NOMO-1 treated with DMSO at 0.1 percent for 48 hours (cell line): Measurements from ENCODE around the gene ZDHHC24.
"Not testable (repeated sequence)": the region's sequence is repeated elsewhere in the genome, so short reads cannot be mapped to it uniquely, and the experiment has no call there.

Experiments used
- DNase-seq: peaks from one replicate; lab custom pipeline; 2025; ENCODE audit not compliant: unreplicated experiment; lab: John Stamatoyannopoulos, UW

The ZDHHC24 gene

DNA sequence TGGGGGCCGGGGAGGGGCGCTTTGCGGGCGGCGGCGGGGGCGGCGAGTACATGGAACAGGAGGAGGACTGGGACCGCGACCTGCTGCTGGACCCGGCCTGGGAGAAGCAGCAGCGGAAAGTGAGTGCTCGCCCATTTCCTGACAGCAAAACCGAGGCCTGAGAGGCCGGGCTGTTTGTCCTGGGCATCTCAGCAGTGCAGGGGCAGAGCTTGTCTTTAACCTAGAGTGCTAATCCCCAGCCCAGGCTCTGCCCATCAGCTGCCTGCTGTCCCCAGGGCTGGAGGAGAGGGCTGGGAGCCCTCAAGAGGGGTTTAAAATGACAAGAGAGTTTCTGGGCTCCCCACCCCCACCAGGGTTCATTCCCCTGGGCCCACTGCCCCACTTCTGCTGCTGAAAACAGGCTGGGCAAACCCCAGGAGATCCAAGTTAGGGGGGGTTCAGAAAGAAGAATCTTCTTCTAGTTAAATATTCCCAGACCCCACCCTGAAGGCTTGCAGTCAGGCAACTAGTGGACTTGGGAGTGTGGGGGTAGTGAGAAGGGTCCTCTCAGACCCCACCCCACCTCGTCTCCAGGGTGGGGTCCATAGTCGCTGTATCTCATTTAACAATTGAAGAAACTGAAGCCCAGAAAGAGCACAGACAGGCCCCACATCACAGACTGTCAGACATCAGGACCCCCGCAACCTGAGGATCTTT, 1.3 kb upstream of the ZDHHC24 start:
- DNase-seq = no peak

DNA sequence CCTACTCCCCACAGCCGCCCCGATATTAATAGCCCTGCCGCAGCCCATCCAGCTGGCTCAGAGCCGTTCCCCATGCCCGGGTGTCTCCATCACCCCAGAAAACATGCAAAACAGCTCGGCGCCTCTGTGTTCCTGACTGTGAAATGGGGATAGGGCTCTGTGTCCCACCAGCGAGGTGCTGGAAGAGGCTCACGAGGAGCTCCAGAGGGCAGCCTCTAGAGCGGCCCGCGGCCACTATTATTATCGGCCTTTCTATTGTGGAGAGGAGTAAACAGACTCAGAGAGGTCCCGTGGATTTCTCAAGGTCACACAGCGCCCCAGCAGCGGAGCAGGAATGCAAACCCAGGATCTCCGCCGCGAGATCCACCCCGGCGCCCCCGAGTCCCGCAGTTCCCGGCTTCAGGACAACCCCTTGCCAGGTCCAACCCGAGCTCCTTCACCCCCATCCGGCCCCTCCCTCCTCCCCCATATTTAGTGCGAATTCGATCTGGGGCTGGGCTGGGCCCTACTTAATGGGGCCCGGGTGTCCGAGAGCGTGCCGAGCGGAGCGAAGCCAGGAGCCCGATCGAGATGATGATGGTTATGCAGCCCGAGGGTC, 619 bp upstream of the ZDHHC24 start, which contains the start of gene ACTN3:
TSS of gene ACTN3 (plus strand) at position 536 of the 598 bp plus-strand sequence. CDS start at position 571, 35 bp downstream.
- no peak for DNase-seq

DNA sequence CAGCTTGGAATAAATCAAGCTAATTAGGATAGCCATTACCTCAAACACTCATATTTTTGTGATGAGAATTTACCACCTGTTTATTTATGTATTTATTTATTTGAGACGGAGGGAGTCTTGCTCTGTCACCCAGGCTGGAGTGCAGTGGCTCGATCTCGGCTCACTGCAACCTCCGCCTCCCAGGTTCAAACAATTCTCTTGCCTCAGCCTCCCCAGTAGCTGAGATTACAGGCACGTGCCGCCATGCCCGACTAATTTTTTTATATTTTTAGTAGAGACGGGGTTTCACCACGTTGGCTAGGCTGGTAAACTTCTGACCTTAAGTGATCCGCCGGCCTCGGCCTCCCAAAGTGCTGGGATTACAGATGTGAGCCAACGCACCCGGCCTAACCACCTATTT, 896 bp downstream of the ZDHHC24 start:
- not testable (repeated sequence) for DNase-seq

DNA sequence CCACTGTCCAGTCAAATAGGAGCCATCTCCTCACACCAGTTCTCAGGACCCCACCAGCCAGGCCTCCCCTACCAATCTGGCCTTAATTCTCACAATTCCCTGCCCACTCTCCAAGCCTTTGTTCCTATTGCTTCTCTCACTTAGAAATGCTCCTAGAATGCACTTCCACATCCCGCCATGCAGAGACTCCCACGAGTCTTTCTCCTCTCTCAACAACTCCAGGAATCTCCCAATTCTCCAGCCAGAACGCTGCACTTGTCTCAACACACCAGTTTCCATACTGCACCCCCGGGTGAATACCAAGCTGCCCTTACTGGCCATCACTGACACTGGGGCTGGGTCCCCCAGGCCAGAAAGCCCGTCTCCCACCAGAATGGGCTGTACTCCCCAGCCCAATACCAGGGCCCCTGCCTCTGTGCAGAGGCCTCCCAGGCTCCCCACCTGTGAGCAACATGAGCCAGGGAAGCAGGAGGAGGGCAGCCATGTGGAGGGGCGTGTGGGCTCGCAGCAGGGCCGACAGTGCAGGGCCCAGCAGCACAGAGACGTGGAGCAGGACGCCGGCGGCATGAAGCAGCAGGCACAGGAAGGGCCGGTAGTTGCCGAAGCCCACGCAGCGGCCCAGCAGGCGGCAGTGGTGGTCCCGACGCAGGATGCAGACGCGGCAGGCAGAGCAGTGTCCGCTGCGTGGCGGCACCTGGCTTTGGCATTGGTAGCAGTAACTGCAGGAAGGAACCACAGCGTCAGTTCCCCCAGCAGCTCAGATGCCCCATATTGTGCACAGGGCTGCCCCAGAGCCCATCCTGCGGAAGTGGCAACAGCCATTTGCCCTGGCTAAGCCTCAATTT, 2.4 kb downstream of the ZDHHC24 start:
- DNase-seq = no peak

DNA sequence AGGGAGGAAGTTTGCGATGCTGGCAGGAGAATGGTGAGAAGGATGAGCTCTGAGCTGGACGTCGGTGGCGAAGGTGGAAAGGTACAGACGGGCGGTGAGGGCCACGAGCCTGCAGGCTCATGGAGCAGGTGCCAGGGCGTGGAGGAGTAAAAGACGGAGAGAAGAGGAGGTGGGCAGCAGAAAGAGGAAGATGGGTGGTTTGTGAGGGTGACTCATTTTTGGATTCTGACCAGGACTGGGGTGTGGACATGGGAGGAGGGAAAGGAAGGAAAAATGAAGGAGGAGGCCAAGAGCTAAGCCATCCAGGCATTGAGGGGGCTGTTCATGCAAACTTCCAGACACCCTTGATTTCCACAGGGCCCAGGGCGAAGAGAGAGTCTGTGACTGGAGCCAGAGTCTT, 3.5 kb downstream of the ZDHHC24 start:
- DNase-seq = no peak

DNA sequence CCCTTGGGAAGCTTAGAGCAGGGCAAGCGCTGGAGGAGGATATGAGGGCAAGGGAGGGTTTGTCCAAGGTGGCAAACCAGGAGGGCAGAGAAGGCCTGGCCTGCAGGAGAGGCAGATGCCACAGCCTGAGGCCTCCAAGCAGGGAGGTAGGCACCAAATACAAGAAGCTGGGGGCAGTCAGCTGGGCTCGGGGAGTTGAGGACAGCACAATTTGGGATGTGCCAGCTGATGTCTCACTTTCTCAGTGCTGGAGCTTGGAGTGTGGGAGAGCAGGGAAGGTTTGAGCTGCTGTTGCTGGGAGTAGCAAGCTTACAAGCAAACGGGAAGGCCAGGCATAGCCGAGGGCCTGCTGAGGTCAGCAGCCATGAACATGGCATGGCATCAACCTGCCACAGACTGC, 4.0 kb downstream of the ZDHHC24 start:
- no peak for DNase-seq

DNA sequence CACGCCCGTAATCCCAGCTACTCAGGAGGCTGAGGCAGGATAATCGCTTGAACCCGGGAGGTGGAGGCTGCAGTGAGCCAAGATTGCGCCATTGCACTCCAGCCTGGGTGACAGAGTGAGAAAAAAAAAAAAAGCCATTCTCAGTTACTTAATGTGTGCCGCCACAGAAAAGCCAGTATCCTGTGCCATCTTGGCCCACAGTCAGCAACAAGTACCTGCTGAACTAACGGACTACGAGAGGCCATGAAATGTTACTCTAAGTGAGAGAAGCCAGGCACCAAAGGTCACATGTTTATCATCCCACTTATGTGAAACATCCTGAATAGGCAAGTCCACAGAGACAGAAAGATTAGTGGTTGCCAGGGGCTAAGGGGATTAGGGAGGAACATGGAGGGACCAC, 5.2 kb downstream of the ZDHHC24 start:
- DNase-seq = not testable (repeated sequence)

DNA sequence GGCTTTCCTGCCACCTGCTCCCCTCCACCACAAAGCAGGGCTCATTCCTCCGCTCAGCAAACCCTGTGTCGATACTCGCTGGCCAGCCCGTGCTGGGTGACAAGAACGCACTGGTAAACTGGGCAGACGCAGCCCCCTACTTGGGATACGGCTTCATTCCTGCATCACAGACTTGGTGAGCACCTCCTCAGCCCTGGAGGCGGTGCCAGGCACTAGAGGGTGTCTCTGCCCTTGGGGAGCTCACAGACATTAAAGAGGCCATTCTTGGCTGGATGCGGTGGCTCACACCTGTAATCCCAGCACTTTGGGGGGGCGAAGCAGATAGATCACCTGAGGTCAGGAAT, 6.0 kb downstream of the ZDHHC24 start:
- no peak for DNase-seq

DNA sequence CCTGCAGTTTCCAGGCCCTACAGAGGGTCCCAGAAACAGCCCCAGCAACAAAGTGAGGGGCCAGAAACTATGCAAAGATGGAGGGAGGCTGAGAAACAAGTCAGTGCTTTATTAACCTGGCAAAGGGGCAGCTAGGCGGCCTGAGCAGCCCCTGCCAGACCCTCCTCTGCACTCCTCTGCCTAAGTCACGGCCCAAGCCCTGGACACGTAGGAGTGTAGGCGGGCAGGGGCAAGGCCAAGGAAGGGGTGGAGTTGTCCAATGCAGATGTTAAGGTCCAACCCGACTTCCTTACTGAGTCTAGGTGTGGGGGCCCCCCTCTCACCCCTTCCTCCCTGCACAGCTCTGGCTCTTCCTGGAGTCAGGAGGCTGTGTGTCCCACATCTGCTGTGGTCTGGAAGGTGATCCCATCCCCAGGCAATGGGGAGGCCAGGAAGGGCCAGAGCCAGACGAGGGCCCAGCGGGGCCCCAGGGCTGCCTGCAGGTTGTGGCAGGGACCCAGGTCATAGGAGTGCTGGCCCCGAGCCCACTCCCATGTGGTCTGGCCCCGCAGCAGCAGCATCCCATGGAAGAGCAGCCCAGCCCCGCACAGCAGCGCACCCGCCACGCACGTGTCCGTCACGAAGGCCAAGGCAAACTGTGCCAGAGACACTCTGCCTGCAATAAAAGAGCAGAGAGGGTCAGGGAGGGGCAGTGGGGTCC, 6.5 kb downstream of the ZDHHC24 start:
- no peak for DNase-seq

DNA sequence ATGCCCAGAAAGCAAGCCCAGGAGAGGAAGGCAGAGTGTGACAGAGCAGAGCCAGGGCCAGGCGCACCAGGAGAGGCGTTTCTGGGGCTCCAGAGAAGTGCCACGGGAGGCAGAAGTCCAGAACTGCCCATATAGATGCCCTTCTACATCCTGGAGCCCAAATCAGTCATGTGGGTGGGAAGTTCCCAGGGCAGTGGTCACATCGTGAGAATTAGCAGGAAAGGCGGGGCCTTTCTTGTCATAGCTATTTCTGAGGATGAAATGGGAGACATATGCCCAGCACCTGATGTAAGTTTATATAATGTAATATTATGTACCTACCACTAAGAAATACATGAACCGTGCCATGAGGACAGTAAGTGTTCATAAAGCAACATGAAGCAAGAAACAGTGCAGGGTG, 13.1 kb downstream of the ZDHHC24 start:
- no peak for DNase-seq

DNA sequence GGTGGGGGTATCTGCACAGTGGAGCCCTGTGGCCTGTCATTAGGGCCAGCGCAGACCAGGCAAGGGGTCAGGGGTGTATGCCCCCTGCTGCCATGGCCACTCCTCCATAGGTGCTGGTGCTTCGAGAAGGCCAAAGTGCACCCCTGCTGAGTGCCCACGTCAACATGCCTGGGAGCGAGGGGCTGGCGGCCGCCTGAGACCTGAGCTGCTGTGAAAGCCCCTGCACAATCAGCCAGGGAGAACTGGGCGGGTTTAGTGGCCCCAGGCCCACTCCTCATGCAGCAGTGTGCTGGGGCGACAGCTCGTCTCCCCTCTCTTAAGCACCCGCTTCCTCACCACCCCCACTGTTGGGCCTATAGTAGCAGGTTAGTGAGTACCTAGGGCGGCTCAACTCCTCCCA, 14.0 kb downstream of the ZDHHC24 start:
- no peak for DNase-seq

DNA sequence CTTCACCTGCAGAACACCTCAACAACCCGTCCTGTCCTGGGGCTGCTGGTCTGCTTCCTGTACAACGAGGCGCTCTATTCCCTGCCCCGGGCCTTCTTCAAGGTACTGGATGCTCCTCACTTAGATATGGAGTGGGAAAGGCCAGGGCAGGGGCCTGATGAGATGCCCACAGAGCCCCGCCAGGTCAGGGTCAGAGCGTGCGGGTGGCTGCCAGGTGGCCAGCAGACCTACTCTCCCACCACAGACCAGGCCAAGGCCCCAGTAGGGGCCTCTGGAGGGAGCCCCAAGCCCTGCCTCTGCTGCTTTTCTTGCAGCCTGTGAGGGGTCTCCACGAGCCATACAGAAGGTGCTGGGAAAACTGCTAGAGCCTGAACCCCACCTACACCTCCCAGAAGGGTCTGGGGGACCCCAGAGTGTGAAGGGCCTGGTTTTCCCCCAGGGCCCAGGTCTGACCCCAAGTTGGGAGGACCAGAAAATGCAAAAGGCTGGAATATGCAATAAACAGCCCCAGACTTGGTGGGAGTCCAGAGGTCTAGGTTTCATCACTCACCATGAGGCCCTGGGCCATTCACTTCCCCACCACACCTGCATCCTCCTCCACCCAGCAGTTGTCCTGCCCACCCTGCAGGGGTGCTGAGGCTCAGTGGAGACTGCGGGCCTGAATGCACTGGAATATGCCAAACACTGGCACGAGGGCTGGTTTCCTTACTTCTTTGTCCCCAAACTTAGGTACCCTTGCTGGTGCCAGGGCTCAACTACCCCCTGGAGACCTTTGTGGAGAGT, 14.7 kb downstream of the ZDHHC24 start:
- DNase-seq = no peak

DNA sequence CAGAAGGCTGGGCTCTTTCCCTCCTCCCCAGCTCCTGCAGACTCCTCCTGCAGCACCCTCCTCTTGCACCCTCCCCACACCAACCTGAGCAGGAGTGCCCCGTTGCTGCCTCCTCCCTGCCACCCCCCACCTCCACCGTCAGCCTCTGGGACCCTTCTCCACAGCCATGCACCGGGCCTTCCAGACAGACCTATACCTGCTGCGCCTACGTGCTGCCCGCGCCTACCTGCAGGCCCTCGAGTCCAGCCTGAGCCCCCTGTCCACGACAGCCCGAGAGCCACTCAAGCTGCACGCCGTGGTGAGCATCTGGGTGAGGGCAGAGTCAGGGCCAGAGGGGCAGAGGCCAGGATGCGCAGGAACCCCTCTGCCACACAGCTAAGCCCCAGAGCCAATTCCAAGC, 16.2 kb downstream of the ZDHHC24 start:
- no peak for DNase-seq

DNA sequence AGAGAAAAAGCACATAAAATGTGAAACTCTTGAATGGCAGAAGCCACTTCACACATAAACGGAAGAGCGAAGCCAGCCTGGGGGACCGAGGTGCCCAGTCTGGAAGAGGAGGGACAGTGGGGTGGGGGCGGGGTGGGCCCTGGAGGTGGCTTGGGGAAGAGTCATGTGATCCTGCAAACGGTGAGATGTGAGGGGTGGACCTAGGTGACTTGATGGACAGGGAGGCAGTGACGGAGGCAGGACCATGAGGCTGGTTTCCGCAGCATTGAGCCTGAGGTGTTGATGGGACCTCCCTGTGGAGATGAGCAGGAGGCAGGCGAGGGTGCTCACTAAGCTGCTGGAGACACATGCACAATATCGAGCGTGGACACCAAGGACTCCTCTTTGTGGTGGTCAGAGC, 16.8 kb downstream of the ZDHHC24 start:
- DNase-seq = no peak

DNA sequence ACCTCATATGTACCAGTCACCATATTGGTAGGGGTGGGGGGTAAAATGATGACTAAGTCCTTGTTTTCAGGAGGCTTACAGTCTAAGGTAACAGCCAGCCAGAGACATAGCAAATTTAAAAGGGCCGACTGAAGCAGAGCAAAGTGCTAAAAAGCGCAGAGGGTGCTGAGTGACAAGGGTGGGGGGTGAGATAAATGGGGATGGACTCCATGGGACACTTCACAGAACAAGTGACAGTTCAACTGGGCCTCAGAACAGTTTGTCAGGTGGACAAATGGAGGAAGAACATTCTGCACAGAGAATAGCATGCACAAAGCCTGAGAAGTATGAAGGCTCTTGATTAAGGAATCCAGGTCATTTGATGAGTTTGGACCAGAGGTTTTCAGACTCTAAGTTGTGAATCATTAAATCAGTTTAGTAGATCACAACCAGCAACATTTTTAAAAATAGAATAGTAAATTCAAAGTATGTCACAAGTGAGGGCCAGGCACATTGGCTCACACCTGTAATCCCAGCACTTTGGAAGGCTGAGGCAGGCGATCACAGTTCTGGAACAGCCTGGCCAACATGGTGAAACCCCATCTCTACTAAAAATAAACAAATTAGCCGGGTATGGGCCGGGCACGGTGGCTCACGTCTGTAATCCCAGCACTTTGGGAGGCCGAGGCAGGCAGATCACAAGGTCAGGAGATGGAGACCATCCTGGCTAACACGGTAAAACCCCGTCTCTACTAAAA, 21.4 kb downstream of the ZDHHC24 start:
- DNase-seq = no peak

DNA sequence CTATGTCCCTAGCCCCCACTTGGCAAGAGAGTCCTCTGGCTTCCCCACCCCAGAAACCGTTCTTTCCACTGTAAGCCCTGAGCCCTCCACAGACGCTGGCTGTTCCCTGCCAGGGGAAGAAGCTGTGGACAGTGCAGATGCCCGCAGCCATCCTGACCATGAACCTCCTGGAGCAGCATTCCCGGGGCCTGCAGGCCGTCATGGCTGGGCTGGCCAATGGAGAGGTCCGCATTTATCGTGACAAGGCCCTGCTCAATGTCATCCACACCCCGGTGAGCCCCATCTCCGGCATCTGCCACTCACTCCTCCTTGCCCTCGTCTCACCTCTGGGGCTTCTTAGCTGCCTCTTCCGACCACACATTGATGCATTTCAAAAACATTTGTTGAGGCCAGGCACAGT, 22.2 kb downstream of the ZDHHC24 start:
- no peak for DNase-seq

DNA sequence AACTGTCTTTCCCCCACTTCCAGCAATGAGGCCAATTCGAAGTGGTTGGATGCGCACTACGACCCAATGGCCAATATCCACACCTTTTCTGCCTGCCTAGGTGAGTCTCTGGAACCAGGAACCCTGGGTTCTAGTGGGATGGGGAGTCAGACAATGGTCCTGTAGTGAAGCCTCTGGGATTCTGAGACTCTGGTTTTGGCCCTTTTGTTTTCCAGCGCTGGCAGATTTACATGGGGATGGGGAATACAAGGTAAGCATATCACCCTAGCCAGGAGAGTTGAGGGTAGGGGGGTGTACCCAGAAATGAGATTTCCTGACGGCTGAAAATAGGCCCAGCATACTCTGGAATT, 34.9 kb downstream of the ZDHHC24 start:
- DNase-seq = no peak

DNA sequence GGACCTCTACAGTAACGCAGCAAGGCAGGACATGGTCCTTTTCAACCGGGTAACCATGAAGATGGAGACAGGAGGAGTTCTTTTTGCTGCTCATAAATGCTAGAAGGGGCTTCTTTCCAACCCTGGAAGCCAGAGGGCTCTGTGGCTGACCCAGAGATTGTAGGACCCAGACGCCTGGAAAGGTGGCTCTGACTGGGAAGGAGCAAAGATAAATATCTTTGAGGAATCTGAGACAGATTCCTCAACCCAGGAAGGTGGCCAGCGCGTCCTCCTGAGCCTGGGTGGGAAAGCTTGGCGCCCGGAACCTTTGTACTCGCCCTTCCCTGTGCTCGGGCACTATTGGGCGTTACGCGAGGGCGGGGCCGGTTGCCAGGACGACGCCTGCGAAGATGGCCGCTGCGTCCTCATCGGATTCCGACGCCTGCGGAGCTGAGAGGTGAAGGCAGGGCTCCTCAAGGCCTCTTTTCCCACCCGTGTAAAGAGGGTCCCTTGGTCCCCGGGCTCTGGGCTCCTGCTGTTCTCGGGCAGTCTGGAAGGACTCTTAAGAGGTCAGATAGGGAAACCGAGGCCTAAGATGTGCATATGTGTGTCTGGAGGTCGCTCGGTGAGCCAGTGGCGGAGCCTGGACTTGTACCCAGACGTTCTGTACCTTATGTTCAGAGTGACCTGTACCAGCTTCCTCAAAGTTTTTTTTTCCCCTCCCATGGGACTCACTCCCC, 35.4 kb downstream of the ZDHHC24 start, which contains the start of gene BBS1:
TSS of gene BBS1 (plus strand) at position 365 of the 719 bp plus-strand sequence. CDS start at position 390, 25 bp downstream.
- DNase-seq = peak; percentile 40

DNA sequence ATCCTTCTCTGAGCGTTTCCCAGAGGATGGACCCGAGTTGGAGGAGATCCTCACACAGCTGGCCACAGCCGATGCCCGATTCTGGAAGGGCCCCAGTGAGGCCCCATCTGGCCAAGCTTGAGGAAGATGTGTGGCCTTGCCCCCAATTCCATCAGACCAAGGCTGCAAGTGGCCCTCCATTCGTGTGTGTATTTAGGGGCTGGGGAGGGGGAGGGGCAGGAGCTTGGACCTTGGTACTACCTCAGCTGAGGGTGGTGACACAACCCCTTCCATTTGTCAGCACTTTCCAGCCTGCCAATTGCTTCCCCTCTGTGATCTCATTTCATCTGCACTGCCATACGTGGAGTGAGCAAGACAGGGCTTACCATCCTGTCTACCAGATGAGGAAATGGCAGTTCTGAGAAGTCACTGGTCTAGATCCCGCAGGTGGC, 36.7 kb downstream of the ZDHHC24 start:
- peak; percentile 0 for DNase-seq
